ENCODE data around the gene MPPED2.

MPPED2 gene, protein sequence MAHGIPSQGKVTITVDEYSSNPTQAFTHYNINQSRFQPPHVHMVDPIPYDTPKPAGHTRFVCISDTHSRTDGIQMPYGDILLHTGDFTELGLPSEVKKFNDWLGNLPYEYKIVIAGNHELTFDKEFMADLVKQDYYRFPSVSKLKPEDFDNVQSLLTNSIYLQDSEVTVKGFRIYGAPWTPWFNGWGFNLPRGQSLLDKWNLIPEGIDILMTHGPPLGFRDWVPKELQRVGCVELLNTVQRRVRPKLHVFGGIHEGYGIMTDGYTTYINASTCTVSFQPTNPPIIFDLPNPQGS

DNA sequence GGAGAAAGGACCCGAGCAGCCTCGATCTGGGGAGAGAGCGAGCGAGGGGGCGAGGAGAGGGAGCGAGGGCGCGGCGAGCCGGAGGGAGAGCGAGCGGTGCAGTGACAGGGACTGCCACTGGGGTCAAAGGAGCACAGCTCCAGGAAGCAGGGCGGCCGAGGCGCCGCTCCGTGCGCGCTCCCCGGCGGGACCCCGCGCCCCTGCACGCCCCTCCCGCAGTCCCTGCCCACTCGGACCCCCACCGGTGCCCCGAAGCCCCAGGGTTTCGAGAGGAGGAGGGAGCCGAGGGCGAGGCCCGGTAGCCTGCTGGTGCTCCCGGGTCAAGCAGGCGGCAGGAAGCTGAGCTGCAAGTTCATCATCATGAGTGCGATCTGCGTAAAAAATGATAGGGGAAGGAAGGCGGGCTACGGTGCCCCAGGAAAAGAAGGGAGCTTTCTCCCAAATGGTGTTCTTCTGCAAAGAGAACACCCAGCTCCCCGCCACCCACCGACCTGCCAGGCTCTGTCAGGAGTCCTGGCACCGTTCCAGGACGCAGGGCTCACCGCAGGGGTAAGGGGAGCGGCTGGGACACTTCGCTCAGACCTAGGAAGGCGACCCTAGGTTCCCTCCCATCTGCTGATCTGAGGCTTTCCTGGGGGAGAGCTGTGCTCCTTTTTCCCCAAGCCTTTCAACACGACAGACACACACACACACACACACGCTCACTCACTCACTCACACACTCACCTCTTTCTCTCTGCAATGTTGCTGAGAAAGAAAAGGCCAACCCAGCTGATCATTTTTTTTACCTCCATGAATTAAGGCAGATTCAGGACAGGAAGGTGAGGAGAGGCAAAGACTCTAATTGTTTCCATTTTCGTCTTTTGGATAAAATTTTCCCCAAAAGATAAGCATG is at the start of gene MPPED2:
Gene MPPED2 (minus strand): TSS at position 103 of the 894 bp plus-strand sequence. CDS start 5,980 bp downstream, outside the sequence.
- no peak within 1 kb of the TSS for H3K4me3 ChIP-seq (ENCODE audit: low read depth, low read length)
- DNase-seq (ENCODE audit: low read depth), result no peak

DNA sequence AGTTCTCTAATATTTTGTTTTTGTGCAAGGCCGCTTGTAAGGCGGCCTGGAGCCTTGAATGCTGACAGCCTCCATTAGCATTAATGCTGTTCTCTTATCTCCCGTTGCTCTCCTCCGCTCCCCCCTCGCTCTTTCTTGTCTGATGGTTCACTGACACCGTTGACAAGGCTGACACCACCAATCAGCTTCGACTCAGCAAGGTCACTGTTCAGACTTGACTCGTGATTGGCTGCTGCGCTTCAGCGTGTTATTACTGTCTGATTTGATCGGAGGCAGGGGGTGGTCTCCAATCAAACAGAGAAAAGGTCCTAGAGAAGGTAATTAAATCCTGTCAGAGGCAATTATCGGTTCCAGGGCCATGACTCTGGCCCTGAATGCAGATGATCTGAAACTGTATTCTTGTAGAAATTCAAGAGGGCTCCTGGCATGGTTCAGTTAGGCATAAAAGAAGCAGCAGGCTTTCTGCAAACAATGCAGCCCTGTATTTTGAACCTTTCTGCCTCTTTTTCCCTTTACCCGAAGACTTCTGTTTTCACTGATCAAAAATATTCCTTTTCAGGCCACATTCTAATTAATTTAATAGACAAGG is 49.3 kb upstream of the MPPED2 start:
- TF ChIP-seq, protein P1, sequence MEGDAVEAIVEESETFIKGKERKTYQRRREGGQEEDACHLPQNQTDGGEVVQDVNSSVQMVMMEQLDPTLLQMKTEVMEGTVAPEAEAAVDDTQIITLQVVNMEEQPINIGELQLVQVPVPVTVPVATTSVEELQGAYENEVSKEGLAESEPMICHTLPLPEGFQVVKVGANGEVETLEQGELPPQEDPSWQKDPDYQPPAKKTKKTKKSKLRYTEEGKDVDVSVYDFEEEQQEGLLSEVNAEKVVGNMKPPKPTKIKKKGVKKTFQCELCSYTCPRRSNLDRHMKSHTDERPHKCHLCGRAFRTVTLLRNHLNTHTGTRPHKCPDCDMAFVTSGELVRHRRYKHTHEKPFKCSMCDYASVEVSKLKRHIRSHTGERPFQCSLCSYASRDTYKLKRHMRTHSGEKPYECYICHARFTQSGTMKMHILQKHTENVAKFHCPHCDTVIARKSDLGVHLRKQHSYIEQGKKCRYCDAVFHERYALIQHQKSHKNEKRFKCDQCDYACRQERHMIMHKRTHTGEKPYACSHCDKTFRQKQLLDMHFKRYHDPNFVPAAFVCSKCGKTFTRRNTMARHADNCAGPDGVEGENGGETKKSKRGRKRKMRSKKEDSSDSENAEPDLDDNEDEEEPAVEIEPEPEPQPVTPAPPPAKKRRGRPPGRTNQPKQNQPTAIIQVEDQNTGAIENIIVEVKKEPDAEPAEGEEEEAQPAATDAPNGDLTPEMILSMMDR (IDR thresholded peaks at IDR 0.05; ENCODE audit: low read depth, low read length), result no peak
- no peak for TF ChIP-seq POLR2A (IDR thresholded peaks at IDR 0.05; ENCODE audit: extremely low read depth, insufficient read length)
- TF ChIP-seq, protein P2, sequence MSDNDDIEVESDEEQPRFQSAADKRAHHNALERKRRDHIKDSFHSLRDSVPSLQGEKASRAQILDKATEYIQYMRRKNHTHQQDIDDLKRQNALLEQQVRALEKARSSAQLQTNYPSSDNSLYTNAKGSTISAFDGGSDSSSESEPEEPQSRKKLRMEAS (IDR thresholded peaks at IDR 0.05; ENCODE audit: low read depth, low read length), result no peak
- DNase-seq (ENCODE audit: low read depth), result no peak
- no peak overlapping the region for H3K4me3 ChIP-seq (ENCODE audit: low read depth, low read length)

More for the DNA sequence above, at the start of gene MPPED2:
- TF ChIP-seq, protein P2 (IDR thresholded peaks at IDR 0.05; ENCODE audit: low read depth, low read length), result no peak
- no peak for TF ChIP-seq POLR2A (IDR thresholded peaks at IDR 0.05; ENCODE audit: extremely low read depth, insufficient read length)
- no peak for TF ChIP-seq MYC (IDR thresholded peaks at IDR 0.05; ENCODE audit: low read depth, low read length)
- TF ChIP-seq, protein P1 (IDR thresholded peaks at IDR 0.05; ENCODE audit: low read depth, low read length), result no peak

DNA sequence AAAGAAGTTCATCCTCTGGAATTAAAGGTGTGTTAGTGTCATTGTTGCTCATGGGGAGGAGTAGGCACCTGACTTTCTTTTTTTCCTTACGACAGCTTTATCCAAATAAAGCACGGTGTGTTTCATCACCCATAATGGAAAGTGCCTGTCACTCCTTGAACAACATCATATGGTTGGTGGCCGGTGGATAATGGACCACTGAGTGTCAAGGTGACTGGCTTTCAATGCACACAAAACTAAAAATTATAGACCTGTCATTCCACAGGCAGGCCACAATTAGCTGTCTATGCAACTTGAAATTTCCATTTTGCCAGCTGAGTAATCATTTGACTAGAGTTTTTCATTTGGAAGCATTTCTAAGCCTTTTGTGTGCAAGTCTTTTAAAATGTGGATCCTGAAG is 45.0 kb upstream of the MPPED2 start:
- no peak for DNase-seq (ENCODE audit: low read depth)
- no peak overlapping the region for H3K4me3 ChIP-seq (ENCODE audit: low read depth, low read length)
- TF ChIP-seq POLR2A (IDR thresholded peaks at IDR 0.05; ENCODE audit: extremely low read depth, insufficient read length), result no peak
- TF ChIP-seq MYC (IDR thresholded peaks at IDR 0.05; ENCODE audit: low read depth, low read length), result no peak
- TF ChIP-seq, protein P2 (IDR thresholded peaks at IDR 0.05; ENCODE audit: low read depth, low read length), result no peak
- TF ChIP-seq, protein P1 (IDR thresholded peaks at IDR 0.05; ENCODE audit: low read depth, low read length), result no peak

DNA sequence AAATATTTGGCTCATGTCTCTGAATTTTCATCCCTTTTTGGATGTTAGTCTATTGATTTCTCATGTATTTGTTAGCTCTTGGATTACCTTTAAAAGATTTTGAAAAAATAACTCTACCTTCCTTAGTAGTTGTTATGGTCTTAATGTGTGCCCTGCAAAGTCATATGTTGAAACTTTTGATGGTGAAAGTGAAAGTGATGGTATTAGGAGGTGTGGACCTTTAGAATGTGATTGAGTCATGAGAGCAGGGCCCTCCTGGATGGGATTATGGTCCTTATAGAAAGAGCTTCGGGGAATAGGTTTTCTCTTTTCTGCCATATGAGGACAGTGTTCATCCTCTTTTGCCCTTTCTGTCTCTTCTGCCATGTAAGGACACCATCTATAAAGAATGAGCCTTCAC is 33.6 kb upstream of the MPPED2 start:
- TF ChIP-seq POLR2A (IDR thresholded peaks at IDR 0.05; ENCODE audit: extremely low read depth, insufficient read length), result no peak
- TF ChIP-seq, protein P1 (IDR thresholded peaks at IDR 0.05; ENCODE audit: low read depth, low read length), result no peak
- TF ChIP-seq, protein P2 (IDR thresholded peaks at IDR 0.05; ENCODE audit: low read depth, low read length), result no peak
- TF ChIP-seq MYC (IDR thresholded peaks at IDR 0.05; ENCODE audit: low read depth, low read length), result no peak

DNA sequence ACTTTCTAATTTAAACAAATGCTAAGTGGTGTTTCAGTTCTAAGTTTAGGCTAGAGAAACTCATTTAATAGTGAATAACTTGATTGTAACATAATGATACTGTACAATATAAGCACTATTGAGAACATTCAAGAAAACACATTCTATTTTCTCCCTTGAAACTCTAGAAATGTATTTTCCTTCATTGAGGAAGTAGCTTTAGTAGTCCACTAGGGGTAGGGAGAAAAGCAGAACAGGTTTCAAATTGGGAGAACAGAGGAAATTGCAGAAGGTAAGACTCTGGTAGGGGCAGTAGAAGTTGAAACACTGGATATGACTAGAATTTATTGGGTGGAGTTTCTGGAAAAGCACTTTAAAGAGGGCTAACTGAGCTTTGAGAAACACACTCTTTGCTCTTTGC is 31.6 kb upstream of the MPPED2 start:
- peak; percentile 4 for DNase-seq (ENCODE audit: low read depth)
- no peak overlapping the region for H3K4me3 ChIP-seq (ENCODE audit: low read depth, low read length)

More for the DNA sequence above, 33.6 kb upstream of the MPPED2 start:
- no peak overlapping the region for H3K4me3 ChIP-seq (ENCODE audit: low read depth, low read length)
- DNase-seq (ENCODE audit: low read depth), result no peak

More for the DNA sequence above, 31.6 kb upstream of the MPPED2 start:
- TF ChIP-seq, protein P1 (IDR thresholded peaks at IDR 0.05; ENCODE audit: low read depth, low read length), result no peak
- TF ChIP-seq MYC (IDR thresholded peaks at IDR 0.05; ENCODE audit: low read depth, low read length) (no peak), POLR2A (IDR thresholded peaks at IDR 0.05; ENCODE audit: extremely low read depth, insufficient read length) (no peak)
